SK-N-SH (cell line): Measurements from ENCODE around the gene NWD2. TPM values are rescaled to one million over a fixed set of nuclear protein-coding genes. Genes with fewer than 3 reads are reported as not detected.
A peak's percentile ranks its signal among the peaks of the same experiment; 100 is the strongest.

Experiments used
- CTCF ChIA-PET: fragments of 300-600, 350-600 bp; formaldehyde crosslinking; extraction: SDS; loops from one replicate; lab custom pipeline; 2021; lab: Yijun Ruan, JAX
- POLR2A ChIA-PET: fragments of 350-600 bp; sonication (Branson Sonifier 250); formaldehyde crosslinking; extraction: SDS; loops from one replicate; lab custom pipeline; 2020; ENCODE audit warnings: antibody characterized with exemption, inconsistent platforms; lab: Yijun Ruan, JAX
- DNase-seq: peaks from one replicate; pipeline ENCODE4 v3.0.0; 2012
- H2AFZ ChIP-seq: fragments of 200-600 bp; sonication (generic); 2 replicates; pipeline ENCODE4 v1.8.1; 2016; ENCODE audit warnings: antibody characterized with exemption, mild to moderate bottlenecking, low read depth
- H3F3A ChIP-seq: fragments of 200-600 bp; sonication (generic); replicated peaks from 2 replicates; pipeline ENCODE3; 2016; ENCODE audit warnings: antibody characterized with exemption, mild to moderate bottlenecking; ENCODE audit not compliant: insufficient read depth
- H3K27ac ChIP-seq, 2 experiments: fragments of 200-500 bp in 1 of 2; fragments of 200-600 bp in 1 of 2; sonication (Bioruptor generic) in 1 of 2; sonication (generic), shearing (Covaris generic) in 1 of 2; 2 replicates each; pipeline versions ENCODE4 v1.5.1 to v1.6.1; 2014 to 2016; ENCODE audit warnings: low read depth in 2 of 2, inconsistent platforms in 1 of 2, low read length in 1 of 2, mild to moderate bottlenecking in 1 of 2, mixed read lengths in 1 of 2
- H3K27me3 ChIP-seq: fragments of 200-600 bp; sonication (generic), shearing (Covaris generic); 2 replicates; pipeline ENCODE4 v1.6.1; 2016; ENCODE audit warnings: mixed run types; ENCODE audit not compliant: insufficient read depth
- H3K36me3 ChIP-seq, 2 experiments: fragments of 200-500 bp in 1 of 2; fragments of 200-600 bp in 1 of 2; sonication (Bioruptor generic) in 1 of 2; sonication (generic) in 1 of 2; replicated peaks in 1 of 2; 2 replicates each; pipeline versions ENCODE3 to v1.5.1; 2014 to 2016; ENCODE audit warnings: low read length in 1 of 2, mild to moderate bottlenecking in 1 of 2; ENCODE audit not compliant: insufficient read depth in 2 of 2, control insufficient read depth in 1 of 2
- H3K4me1 ChIP-seq, 2 experiments: fragments of 200-500 bp in 1 of 2; fragments of 200-600 bp in 1 of 2; sonication (Bioruptor generic) in 1 of 2; sonication (generic), shearing (Covaris generic) in 1 of 2; 2 replicates each; pipeline versions ENCODE4 v1.5.1 to v1.6.1; 2014 to 2016; ENCODE audit warnings: low read depth in 1 of 2, low read length in 1 of 2, mixed run types in 1 of 2; ENCODE audit not compliant: insufficient read depth in 2 of 2, control insufficient read depth in 1 of 2
- H3K4me2 ChIP-seq: fragments of 200-600 bp; sonication (generic), shearing (Covaris generic); 2 replicates; pipeline ENCODE4 v1.6.1; 2017; ENCODE audit warnings: mixed run types
- H3K4me3 ChIP-seq, 2 experiments: fragments of 200-500 bp in 1 of 2; fragments of 200-600 bp in 1 of 2; sonication (Bioruptor generic) in 1 of 2; sonication (generic), shearing (Covaris generic) in 1 of 2; 2 replicates each; pipeline versions ENCODE4 v1.5.1 to v1.8.1; 2014 to 2016; ENCODE audit warnings: low read depth in 2 of 2, inconsistent platforms in 1 of 2, low read length in 1 of 2, mild to moderate bottlenecking in 1 of 2, mixed read lengths in 1 of 2, moderate library complexity in 1 of 2
- H3K79me2 ChIP-seq: fragments of 200-600 bp; sonication (generic); 2 replicates; pipeline ENCODE4 v1.8.1; 2017; ENCODE audit warnings: mild to moderate bottlenecking; ENCODE audit not compliant: insufficient read depth
- H3K9ac ChIP-seq: fragments of 200-600 bp; sonication (generic); 2 replicates; pipeline ENCODE4 v1.6.1; 2017; ENCODE audit warnings: mixed run types
- H3K9me2 ChIP-seq: fragments of 200-600 bp; sonication (generic); 2 replicates; pipeline ENCODE4 v1.6.1; 2017; ENCODE audit warnings: mixed run types
- H3K9me3 ChIP-seq: fragments of 200-600 bp; sonication (generic); 2 replicates; pipeline ENCODE4 v1.6.1; 2017; ENCODE audit warnings: mixed run types, mild to moderate bottlenecking, moderate library complexity
- H4K20me1 ChIP-seq: fragments of 200-600 bp; sonication (generic); 2 replicates; pipeline ENCODE4 v1.6.1; 2017; ENCODE audit warnings: mild to moderate bottlenecking, mixed run types; ENCODE audit not compliant: insufficient read depth
- CTCF ChIP-seq: fragments of 200-600 bp; sonication (generic); IDR thresholded peaks from 2 replicates; pipeline ENCODE4 v1.6.1; 2017; ENCODE audit warnings: antibody characterized with exemption, mild to moderate bottlenecking, moderate library complexity
- EZH2phosphoT487 ChIP-seq: fragments of 200-600 bp; sonication (generic); IDR thresholded peaks from 2 replicates; pipeline ENCODE4 v1.6.1; 2017; ENCODE audit warnings: low read depth, mixed run types, mild to moderate bottlenecking, antibody characterized with exemption, moderate library complexity, borderline replicate concordance
- FOSL2 ChIP-seq: IDR thresholded peaks from 2 replicates; pipeline ENCODE4 v1.4.0; 2012; ENCODE audit warnings: low read depth, mild to moderate bottlenecking, moderate library complexity, borderline replicate concordance
- GATA2 ChIP-seq: sonication (generic); formaldehyde crosslinking; IDR thresholded peaks from 2 replicates; pipeline ENCODE4 v1.5.0; 2020; ENCODE audit warnings: mild to moderate bottlenecking, missing genetic modification reagents
- MEF2A ChIP-seq: IDR thresholded peaks from 2 replicates; pipeline ENCODE4 v1.4.0; 2012; ENCODE audit warnings: low read depth, borderline replicate concordance
- POLR2AphosphoS5 ChIP-seq: IDR thresholded peaks from 2 replicates; pipeline ENCODE4 v1.6.1; 2012; ENCODE audit warnings: low read depth, low read length
- RAD21 ChIP-seq: IDR thresholded peaks from 2 replicates; pipeline ENCODE4 v1.6.1; 2012; ENCODE audit warnings: mild to moderate bottlenecking, low read length
- RCOR1 ChIP-seq: fragments of 150-350 bp; IDR thresholded peaks from 2 replicates; pipeline ENCODE4 v1.6.1; 2017; ENCODE audit warnings: antibody characterized with exemption, low read length
- REST ChIP-seq: IDR thresholded peaks from 2 replicates; pipeline ENCODE4 v1.6.1; 2012; ENCODE audit warnings: mild to moderate bottlenecking, low read depth, low read length, moderate library complexity
- USF2 ChIP-seq: fragments of 150-350 bp; IDR thresholded peaks from 2 replicates; pipeline ENCODE4 v1.6.1; 2017; ENCODE audit warnings: antibody characterized with exemption, low read length, low read depth, borderline replicate concordance
- WGBS: methylation state at CpG from one replicate; pipeline ENCODE4 v1.1.6; 2017; ENCODE audit warnings: low lambda C conversion rate; 5-methylcytosine and 5-hydroxymethylcytosine counted together
- polyA plus RNA-seq, 3 experiments: library from polyadenylated mRNA; depleted of rRNA; stranded (reverse); fragments of >200 nt; gene quantifications; 2 replicates each; pipeline ENCODE4 v1.2.3, GENCODE V29; 2012

NWD2 gene
- polyA plus RNA-seq, 1 of the 3 experiments (the other 2 are of a cell fraction): not detected

- TF ChIP-seq RCOR1 (no peak), POLR2AphosphoS5 (no peak), USF2 (no peak), GATA2 (no peak), MEF2A (no peak), EZH2phosphoT487 (no peak), REST (no peak)
These were observed 186.8 kb downstream of the NWD2 start (continued) for GRCh38 chr4:37431417-37431743.

- H3K36me3 ChIP-seq: no peaks in the 10 kb centered on the region
- no peaks in the 10 kb centered on the region for H3K79me2 ChIP-seq
- no peaks in the 10 kb centered on the region for H3K9me2 ChIP-seq
- H3K4me1 ChIP-seq: no peaks in the 10 kb centered on the region
- H3K4me2 ChIP-seq: no peak overlapping the region
- POLR2A ChIA-PET: no interaction called here
- no peak for DNase-seq
- H3K4me3 ChIP-seq: no peak overlapping the region
- WGBS: 12% methylated on average over 3 of the region's 3 CpGs
- no peaks in the 10 kb centered on the region for H4K20me1 ChIP-seq
- H2AFZ ChIP-seq: no peak overlapping the region
- no peak overlapping the region for H3K27ac ChIP-seq
- CTCF ChIA-PET: interaction anchor here (1.2 to 2.3 kb wide), 3 partner anchors 14 to 367 kb away, joined by 3 to 9 read pairs (median 4); no protein-coding TSS in a partner anchor
- H3K9ac ChIP-seq: no peak overlapping the region
- peaks cover 8% of the 10 kb centered on the region; the same call in 1 of the 2 replicates for H3K27me3 ChIP-seq
- TF ChIP-seq FOSL2 (no peak), RAD21 (0 out of 2 replicates have a peak, but pooled peaks have one; percentile 9), CTCF (peak; percentile 38)
- TF ChIP-seq, all 33 proteins: peak for 2
- H3K9me3 ChIP-seq: no peaks in the 10 kb centered on the region
- H3F3A ChIP-seq: peaks cover 2% of the 10 kb centered on the region
These were observed 189.9 kb downstream of the NWD2 start for GRCh38 chr4:37434469-37434868.
